ENCODE results near the gene USP54.
"Not testable (repeated sequence)": the region's sequence is repeated elsewhere in the genome, so short reads cannot be mapped to it uniquely, and the experiment has no call there.

The USP54 gene

GRCh38 chr10:73591935-73592699, 975 bp upstream of the USP54 start:
- no peak for DNase-seq (ENCODE audit: low read depth in 2 of 2, low spot score in 1 of 2)

GRCh38 chr10:73589563-73590126, 1.5 kb downstream of the USP54 start:
- DNase-seq (ENCODE audit: low read depth in 2 of 2, low spot score in 1 of 2) = no peak

GRCh38 chr10:73588656-73589055, 2.5 kb downstream of the USP54 start:
- no peak for DNase-seq (ENCODE audit: low read depth in 2 of 2, low spot score in 1 of 2)

DNA sequence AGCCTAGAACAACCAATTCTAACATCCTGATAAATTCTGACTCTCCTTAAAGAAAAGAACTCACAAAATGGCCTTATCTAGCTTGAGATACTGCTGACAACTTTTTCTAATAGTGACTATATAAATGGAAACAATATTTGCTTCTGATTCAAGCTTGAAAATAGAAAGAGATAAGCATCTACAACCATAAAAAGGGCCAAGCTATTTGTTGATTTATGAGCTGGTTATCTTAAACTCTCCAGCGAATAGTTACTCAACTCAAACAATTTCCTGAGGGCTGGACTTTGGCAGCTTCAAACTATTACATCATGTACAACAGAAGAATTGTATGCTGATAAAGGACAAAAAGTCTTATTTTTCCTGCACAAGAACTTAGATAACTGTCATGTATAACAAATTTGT, 4.6 kb downstream of the USP54 start:
- no peak for DNase-seq (ENCODE audit: low read depth in 2 of 2, low spot score in 1 of 2)

DNA sequence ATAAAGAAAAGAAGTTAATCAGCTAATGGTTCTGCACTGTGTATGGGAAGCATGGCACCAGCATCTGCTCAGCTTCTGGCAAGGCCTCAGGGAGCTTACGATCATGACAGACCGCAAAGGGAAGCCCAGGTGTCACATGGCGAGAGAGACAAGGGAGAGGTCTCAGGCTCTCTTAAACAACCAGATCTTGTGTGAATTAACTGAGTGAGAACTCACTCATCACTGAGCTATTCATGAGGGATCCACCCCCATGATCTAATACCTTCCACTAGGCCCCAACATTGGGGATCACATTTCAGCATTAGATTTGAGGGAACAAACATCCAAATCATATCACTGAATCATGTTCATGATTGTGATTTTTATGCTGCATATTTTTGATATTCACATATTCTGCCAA, 5.8 kb downstream of the USP54 start:
- no peak for DNase-seq (ENCODE audit: low read depth in 2 of 2, low spot score in 1 of 2)

DNA sequence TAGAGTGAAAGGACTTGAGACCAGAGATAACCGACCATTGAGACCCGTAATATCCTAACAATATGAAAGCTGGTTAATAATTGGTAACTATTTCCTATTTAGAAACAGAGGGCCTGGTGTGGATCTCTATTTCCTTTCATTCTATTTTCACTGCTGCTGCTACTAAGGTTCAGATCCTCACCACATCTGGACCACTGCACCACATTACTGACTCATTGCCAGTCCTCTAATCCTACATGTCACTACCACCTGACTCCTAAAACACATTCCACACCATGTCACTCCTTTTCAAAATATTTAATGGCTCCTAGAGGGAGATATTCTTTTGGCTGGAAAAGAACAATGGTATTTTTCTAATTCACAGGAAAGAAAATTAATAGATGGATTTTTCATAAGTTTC, 6.4 kb downstream of the USP54 start:
- DNase-seq (ENCODE audit: low read depth in 2 of 2, low spot score in 1 of 2) = no peak

GRCh38 chr10:73581918-73582317, 9.2 kb downstream of the USP54 start:
- DNase-seq (ENCODE audit: low read depth in 2 of 2, low spot score in 1 of 2) = no peak

GRCh38 chr10:73578927-73579326, 12.2 kb downstream of the USP54 start:
- DNase-seq (ENCODE audit: low read depth in 2 of 2, low spot score in 1 of 2) = not testable (repeated sequence)

GRCh38 chr10:73577788-73578187, 13.4 kb downstream of the USP54 start:
- DNase-seq (ENCODE audit: low read depth in 2 of 2, low spot score in 1 of 2) = no peak

DNA sequence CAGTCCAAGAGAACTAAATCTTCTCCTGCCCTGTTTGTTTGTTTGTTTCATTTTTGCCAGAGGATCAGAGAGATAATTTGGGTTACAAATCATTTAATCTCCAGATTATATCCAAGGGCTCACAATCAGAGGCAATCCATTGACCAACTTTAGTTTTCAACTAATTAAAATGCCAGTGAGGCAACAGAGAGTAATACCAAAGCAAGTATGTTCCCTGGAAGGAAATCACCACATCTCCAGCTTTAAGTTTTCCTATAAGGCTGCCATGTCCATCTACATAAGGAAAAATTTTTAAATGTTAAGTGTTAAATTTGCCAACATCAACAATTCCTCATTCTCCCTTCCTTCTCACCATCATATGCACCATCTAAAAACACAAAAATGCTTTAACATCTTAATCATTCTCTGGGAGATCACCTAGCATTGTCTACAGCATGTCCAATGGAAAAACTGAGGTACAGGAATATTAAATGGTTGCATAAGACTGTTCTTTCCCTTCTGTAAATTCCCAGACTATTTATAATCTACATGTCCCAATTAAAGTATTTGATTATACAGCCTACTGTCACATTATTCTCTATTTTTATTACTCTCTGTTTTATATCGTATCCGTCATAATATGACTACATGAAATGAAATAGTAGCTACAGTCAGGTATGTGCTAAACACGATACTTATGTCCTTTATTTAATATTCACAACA, 14.1 kb downstream of the USP54 start:
- DNase-seq (ENCODE audit: low read depth in 2 of 2, low spot score in 1 of 2) = no peak

DNA sequence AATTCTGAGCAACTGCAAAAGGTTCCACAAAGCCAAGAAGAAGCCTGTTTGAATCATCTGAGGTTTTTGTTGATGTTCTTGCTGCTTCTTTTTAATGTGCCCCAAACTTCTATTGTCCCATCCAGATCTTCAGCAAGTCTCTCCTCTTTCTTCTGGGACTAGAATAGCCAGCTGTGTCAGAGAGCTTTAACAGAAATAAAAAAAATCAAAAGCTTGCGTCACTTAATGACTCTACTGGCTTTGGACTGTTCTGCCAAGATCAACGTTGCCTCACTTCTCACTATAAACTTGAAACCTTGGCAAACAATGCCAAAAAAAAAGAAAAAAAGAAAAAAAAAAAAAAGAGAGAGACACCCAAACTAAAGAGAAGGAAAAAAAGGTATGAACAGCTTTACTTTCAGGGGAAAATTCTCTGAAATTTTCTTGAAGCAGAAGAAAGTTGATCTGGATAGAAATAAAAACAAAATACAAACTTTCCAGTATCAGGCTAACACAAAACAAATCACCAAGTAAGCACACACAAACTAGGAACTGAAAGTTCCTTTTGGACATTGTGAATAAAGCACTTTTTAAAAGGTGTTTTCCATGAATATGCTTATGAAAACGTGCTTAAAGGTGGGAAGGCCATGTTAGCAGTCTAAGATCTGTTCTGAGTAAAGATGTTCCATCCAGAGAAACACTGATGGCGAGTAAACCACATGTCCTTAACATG, 14.8 kb downstream of the USP54 start:
- DNase-seq (ENCODE audit: low read depth in 2 of 2, low spot score in 1 of 2) = no peak

- not testable (repeated sequence) for DNase-seq (ENCODE audit: low read depth in 2 of 2, low spot score in 1 of 2)
These were observed 24.1 kb downstream of the USP54 start for GRCh38 chr10:73567025-73567424.

DNA sequence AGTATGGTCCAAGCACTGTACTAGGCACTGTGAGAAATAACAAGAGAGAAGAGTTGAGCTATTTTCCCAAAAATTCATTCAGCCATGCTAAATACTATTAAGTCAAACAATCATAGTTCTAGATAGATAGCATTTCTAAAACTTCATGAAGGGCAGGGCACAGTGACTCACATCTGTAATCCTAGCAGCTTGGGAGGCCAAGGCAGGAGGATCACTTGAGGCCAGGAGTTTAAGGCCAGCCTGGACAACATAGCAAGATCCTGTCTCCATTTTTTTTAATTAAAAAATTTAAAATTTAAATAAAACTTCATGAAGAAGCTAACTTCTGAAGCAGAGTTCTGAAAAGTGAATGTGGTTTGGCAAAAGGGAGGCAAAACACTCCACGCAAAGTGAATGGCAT, 29.9 kb downstream of the USP54 start:
- no peak for DNase-seq (ENCODE audit: low read depth in 2 of 2, low spot score in 1 of 2)

- no peak for DNase-seq (ENCODE audit: low read depth in 2 of 2, low spot score in 1 of 2)
These were observed 31.6 kb downstream of the USP54 start for GRCh38 chr10:73559590-73559989.

DNA sequence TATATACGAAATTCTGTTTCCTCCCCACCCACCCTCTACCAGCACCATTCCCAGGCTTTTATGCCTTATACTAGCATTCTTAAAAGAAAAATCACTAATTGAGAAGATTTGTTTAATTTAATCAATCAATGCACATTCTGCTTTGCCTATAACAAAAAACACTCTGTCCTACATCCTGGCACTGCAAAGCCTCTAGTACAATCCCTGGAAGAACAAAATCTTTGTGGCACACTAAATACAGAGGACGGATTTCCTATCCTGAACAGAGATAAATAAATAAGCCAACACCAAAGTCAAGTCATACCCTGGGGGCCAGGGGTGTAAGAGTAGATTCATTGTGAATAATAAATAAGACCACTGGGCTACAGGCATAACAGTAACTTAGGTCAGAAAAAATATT, 34.3 kb downstream of the USP54 start:
- no peak for DNase-seq (ENCODE audit: low read depth in 2 of 2, low spot score in 1 of 2)

- no peak for DNase-seq (ENCODE audit: low read depth in 2 of 2, low spot score in 1 of 2)
These were observed 36.4 kb downstream of the USP54 start for GRCh38 chr10:73554721-73555120.

DNA sequence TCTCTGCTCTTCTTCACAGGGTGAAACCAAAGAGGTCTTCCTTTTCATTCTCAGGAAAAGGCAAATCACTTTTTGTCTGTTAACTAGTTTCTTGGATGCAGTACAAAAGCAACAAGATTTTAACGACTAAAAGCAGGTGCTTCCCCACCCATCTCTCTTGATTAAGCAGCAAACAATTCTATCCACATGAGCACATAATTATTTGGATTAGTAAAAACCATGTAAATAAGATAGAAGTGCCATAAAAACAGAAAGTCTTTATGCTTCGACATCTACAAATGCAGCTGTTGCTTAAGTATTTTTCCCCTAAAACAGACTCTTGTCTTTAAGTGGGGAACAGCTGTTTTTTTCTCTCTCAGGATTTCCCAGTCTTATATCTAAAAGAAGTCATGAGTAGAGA, 37.4 kb downstream of the USP54 start:
- no peak for DNase-seq (ENCODE audit: low read depth in 2 of 2, low spot score in 1 of 2)

DNA sequence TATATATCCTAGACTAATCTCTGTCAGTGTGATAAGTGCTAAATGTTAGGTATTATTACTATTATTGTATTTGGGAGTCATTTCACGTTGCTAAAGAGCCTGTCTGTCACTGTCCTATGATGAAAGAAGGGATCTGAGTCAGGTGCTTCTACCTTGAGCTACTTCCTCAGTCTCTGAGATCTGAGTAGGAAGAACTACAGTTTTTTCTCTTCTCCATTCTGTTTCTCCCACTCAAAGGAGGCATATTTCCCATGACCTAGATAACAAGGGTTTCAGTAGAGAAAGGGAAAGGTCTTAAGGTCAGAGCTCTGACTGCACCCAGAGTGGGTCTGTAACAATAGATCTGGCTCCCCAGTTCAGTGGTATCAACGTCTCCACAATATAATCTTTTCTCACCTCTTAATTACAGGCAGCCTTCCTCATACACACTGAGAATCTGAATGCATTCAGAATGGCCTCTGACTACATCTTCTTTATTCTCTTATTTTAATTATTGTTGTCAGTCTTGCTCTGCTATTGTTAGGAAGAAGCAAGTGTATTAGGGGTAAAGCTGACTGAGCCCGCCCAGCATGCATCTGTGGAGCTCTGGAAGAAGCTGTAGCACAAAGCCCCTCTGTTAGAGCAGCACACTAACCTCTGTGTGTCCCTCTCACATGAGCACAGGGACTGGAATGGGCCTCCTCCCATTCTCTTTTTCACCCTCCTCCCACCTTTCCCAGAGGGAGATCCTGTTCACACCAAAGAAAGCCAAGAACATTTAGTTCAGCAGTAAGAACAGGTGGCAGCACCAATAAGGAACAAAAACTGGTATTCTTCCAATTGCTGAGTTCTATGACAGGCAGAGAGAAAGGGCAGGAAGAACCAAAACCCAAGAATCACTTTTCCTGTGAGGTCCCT, 38.1 kb downstream of the USP54 start:
- no peak for DNase-seq (ENCODE audit: low read depth in 2 of 2, low spot score in 1 of 2)

- DNase-seq (ENCODE audit: low read depth in 2 of 2, low spot score in 1 of 2) = no peak
These were observed 39.6 kb downstream of the USP54 start for GRCh38 chr10:73551515-73551914.

- DNase-seq (ENCODE audit: low read depth in 2 of 2, low spot score in 1 of 2) = no peak
These were observed 45.8 kb downstream of the USP54 start for GRCh38 chr10:73545357-73545756.

- no peak for DNase-seq (ENCODE audit: low read depth in 2 of 2, low spot score in 1 of 2)
These were observed 53.4 kb downstream of the USP54 start for GRCh38 chr10:73537709-73538108.

Measured in stimulated activated CD8-positive, alpha-beta memory T cell treated with anti-CD3 and anti-CD28 coated beads, Interleukin-4, amount 100 ng/mL, for 1 hour (primary cell).